Fibroblast of lung (primary cell): ENCODE data around the gene COL25A1. TPM values are rescaled to one million over a fixed set of nuclear protein-coding genes. Genes with fewer than 3 reads are reported as not detected.
"Not testable (repeated sequence)": the region's sequence is repeated elsewhere in the genome, so short reads cannot be mapped to it uniquely, and the experiment has no call there.

ENCODE experiments used
- DNase-seq, 2 donors: peaks; one replicate each; pipeline versions ENCODE4 v3.0.0 to v3.0.0-alpha.2; 2010; ENCODE audit warnings: low read depth in 2 of 2
- H2AFZ ChIP-seq: 2 replicates; pipeline ENCODE4 v1.5.1; 2012; ENCODE audit warnings: low read length, control low read depth, inconsistent platforms
- H3K27ac ChIP-seq: 2 replicates; pipeline ENCODE4 v1.5.1; 2011; ENCODE audit warnings: low read length, control low read depth; ENCODE audit not compliant: insufficient read depth
- H3K27me3 ChIP-seq: 2 replicates; pipeline ENCODE4 v1.5.1; 2011; ENCODE audit warnings: mild to moderate bottlenecking, low read length; ENCODE audit not compliant: control insufficient read depth, insufficient read depth
- H3K36me3 ChIP-seq: 2 replicates; pipeline ENCODE4 v1.5.1; 2011; ENCODE audit warnings: low read length; ENCODE audit not compliant: control insufficient read depth, insufficient read depth
- H3K4me1 ChIP-seq: 2 replicates; pipeline ENCODE4 v1.5.1; 2011; ENCODE audit warnings: low read length; ENCODE audit not compliant: control insufficient read depth, insufficient read depth; ENCODE audit errors: extremely low read depth
- H3K4me2 ChIP-seq: 2 replicates; pipeline ENCODE4 v1.5.1; 2011; ENCODE audit warnings: low read length, control low read depth; ENCODE audit not compliant: insufficient read depth; ENCODE audit errors: extremely low read depth
- H3K4me3 ChIP-seq, 4 experiments: fragments of 200-600 bp in 1 of 4; sonication (generic) in 1 of 4; replicated peaks in 1 of 4; 2 replicates each; pipeline ENCODE4 v1.5.1; 2011 to 2016; ENCODE audit warnings: low read length in 4 of 4, low read depth in 3 of 4, mild to moderate bottlenecking in 3 of 4, control low read depth in 2 of 4, inconsistent platforms in 1 of 4, mixed read lengths in 1 of 4; ENCODE audit not compliant: insufficient read depth in 1 of 4; ENCODE audit errors: control extremely low read depth in 1 of 4
- H3K79me2 ChIP-seq: 2 replicates; pipeline ENCODE4 v1.5.1; 2012; ENCODE audit warnings: mild to moderate bottlenecking, low read length, inconsistent platforms; ENCODE audit not compliant: control insufficient read depth, insufficient read depth
- H3K9ac ChIP-seq: 2 replicates; pipeline ENCODE4 v1.5.1; 2011; ENCODE audit warnings: mild to moderate bottlenecking, low read length, control low read depth; ENCODE audit not compliant: insufficient read depth
- H3K9me3 ChIP-seq: 2 replicates; pipeline ENCODE4 v1.5.1; 2012; ENCODE audit warnings: low read depth, low read length; ENCODE audit not compliant: control insufficient read depth, insufficient read depth
- H4K20me1 ChIP-seq: 2 replicates; pipeline ENCODE4 v1.5.1; 2011; ENCODE audit warnings: low read length; ENCODE audit not compliant: control insufficient read depth, insufficient read depth; ENCODE audit errors: extremely low read depth
- EZH2 ChIP-seq: IDR thresholded peaks from 2 replicates; pipeline ENCODE4 v1.5.1; 2012; ENCODE audit warnings: low read length, control low read depth, mild to moderate bottlenecking; ENCODE audit errors: missing control alignments
- polyA plus RNA-seq, 2 donors: library from polyadenylated mRNA; depleted of rRNA in 1 of 2; stranded (reverse) in 1 of 2; unstranded in 1 of 2; fragments of >200 nt; gene quantifications; 2 replicates each; pipeline ENCODE4 v1.2.1, GENCODE V29; 2011 to 2012; ENCODE audit warnings: missing spikeins in 1 of 2
- total RNA-seq: library from RNA; depleted of rRNA; stranded (reverse); fragments of >200 nt; gene quantifications from 2 replicates; pipeline ENCODE4 v1.2.1, GENCODE V29; 2014
- TF ChIP-seq, protein P1 (sequence below), 2 donors: IDR thresholded peaks in 1 of 2; conservative IDR thresholded peaks in 1 of 2; 1 replicate in 1 of 2; 2 replicates in 1 of 2; pipeline ENCODE4 v1.5.1; 2011 to 2012; ENCODE audit warnings: low read length in 2 of 2, control low read depth in 1 of 2, inconsistent platforms in 1 of 2, low read depth in 1 of 2, mild to moderate bottlenecking in 1 of 2

The COL25A1 gene
- total and polyA plus RNA-seq, 2 donors (not counting 1 experiment from before 2014, with no cell fraction given), result under 0.01 to 0.01 TPM

DNA sequence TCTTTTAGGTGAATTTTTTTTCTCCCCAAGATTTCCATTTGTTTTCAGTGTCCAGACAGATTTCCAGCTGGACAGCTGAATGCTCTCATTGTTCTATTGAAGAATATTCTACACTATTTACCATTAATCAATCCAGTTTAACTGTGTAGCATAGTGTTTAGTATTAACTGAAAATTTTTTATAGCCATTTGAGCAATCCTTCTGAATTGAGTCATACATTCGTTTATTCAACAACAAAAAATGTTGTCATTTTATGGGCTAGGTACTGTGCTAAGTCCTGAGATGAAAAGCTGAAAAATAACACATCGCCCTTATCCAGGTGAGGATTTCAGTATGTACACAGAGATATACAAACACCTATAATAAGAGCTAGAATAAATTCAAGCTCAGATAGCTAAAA, 223.3 kb downstream of the COL25A1 start:
- no peaks in the 10 kb centered on the region for H3K9me3 ChIP-seq
- no peaks in the 10 kb centered on the region for H3K36me3 ChIP-seq
- no peak overlapping the region for H2AFZ ChIP-seq
- H3K27ac ChIP-seq, result peak overlapping the region; percentile 8
- H3K27me3 ChIP-seq, result no peaks in the 10 kb centered on the region
- H4K20me1 ChIP-seq, result no peaks in the 10 kb centered on the region
- DNase-seq, result peak in 1 of 2 donors; percentile 68
- no peaks in the 10 kb centered on the region for H3K79me2 ChIP-seq
- no peak overlapping the region for H3K4me3 ChIP-seq
- peak overlapping the region; percentile 2 for H3K4me2 ChIP-seq
- peaks cover 6% of the 10 kb centered on the region for H3K4me1 ChIP-seq
- TF ChIP-seq, protein P1, sequence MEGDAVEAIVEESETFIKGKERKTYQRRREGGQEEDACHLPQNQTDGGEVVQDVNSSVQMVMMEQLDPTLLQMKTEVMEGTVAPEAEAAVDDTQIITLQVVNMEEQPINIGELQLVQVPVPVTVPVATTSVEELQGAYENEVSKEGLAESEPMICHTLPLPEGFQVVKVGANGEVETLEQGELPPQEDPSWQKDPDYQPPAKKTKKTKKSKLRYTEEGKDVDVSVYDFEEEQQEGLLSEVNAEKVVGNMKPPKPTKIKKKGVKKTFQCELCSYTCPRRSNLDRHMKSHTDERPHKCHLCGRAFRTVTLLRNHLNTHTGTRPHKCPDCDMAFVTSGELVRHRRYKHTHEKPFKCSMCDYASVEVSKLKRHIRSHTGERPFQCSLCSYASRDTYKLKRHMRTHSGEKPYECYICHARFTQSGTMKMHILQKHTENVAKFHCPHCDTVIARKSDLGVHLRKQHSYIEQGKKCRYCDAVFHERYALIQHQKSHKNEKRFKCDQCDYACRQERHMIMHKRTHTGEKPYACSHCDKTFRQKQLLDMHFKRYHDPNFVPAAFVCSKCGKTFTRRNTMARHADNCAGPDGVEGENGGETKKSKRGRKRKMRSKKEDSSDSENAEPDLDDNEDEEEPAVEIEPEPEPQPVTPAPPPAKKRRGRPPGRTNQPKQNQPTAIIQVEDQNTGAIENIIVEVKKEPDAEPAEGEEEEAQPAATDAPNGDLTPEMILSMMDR (conservative IDR thresholded peaks at IDR 0.05 in 1 of 2, IDR thresholded peaks at IDR 0.05 in 1 of 2; ENCODE audit: low read depth in 1 of 2, low read length in 2 of 2), result no peak
- no peak for TF ChIP-seq EZH2
- no peak overlapping the region for H3K9ac ChIP-seq

- Histone ChIP-seq H3K27ac (no peak overlapping the region), H3K79me2 (no peaks in the 10 kb centered on the region), H3K4me1 (peaks cover 6% of the 10 kb centered on the region), H3K9ac (no peak overlapping the region), H3K27me3 (no peaks in the 10 kb centered on the region), H3K9me3 (no peaks in the 10 kb centered on the region), H3K4me3 (no peak overlapping the region), H3K36me3 (no peaks in the 10 kb centered on the region), H3K4me2 (peak overlapping the region; percentile 64), H4K20me1 (no peaks in the 10 kb centered on the region), H2AFZ (no peak overlapping the region)
- DNase-seq, result peak; percentile 89 to 95
- TF ChIP-seq, protein P1 (conservative IDR thresholded peaks at IDR 0.05 in 1 of 2, IDR thresholded peaks at IDR 0.05 in 1 of 2; ENCODE audit: low read depth in 1 of 2, low read length in 2 of 2), result no peak
- TF ChIP-seq EZH2, result no peak
Observed at GRCh38 chr4:109078724-109079123, 223.7 kb downstream of the COL25A1 start.

DNA sequence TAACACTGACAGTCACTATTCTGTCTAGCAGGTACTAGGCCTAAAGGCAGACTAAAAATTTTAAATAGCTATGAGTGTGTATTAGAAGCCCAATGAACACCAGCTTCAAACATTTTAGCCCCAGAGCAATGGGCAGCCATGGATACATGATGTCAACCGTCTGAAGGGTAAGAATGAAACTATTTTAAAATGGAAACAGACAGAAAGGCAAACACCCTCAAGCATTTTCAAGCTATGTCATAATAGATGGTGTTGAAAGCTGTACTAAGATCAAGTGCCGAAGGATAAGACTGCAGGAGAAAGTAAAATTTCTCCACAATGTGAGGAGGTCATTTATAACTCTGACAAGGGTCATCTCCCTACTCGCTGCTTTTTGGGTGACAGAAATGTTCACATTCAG, 225.0 kb downstream of the COL25A1 start:
- no peaks in the 10 kb centered on the region for H4K20me1 ChIP-seq
- no peak for DNase-seq

GRCh38 chr4:109076709-109077108, 225.7 kb downstream of the COL25A1 start:
- DNase-seq, result not testable (repeated sequence)

More for the DNA sequence above, 225.0 kb downstream of the COL25A1 start:
- Histone ChIP-seq H3K9me3 (no peaks in the 10 kb centered on the region), H3K79me2 (no peaks in the 10 kb centered on the region), H3K9ac (no peak overlapping the region), H3K27ac (no peak overlapping the region), H3K4me2 (no peak overlapping the region), H2AFZ (no peak overlapping the region), H3K36me3 (no peaks in the 10 kb centered on the region), H3K4me1 (peaks cover 6% of the 10 kb centered on the region), H3K4me3 (no peak overlapping the region), H3K27me3 (no peaks in the 10 kb centered on the region)
- no peak for TF ChIP-seq EZH2
- TF ChIP-seq, protein P1 (conservative IDR thresholded peaks at IDR 0.05 in 1 of 2, IDR thresholded peaks at IDR 0.05 in 1 of 2; ENCODE audit: low read depth in 1 of 2, low read length in 2 of 2), result no peak

More at GRCh38 chr4:109076709-109077108, 225.7 kb downstream of the COL25A1 start:
- H3K4me2 ChIP-seq, H3K9me3 ChIP-seq, H2AFZ ChIP-seq, H3K4me3 ChIP-seq, H3K36me3 ChIP-seq, H3K9ac ChIP-seq, H4K20me1 ChIP-seq, H3K27ac ChIP-seq, H3K27me3 ChIP-seq, H3K79me2 ChIP-seq, H3K4me1 ChIP-seq: not testable (repeated sequence)
